ENCODE measurements around the gene CNTN4. TPM values are rescaled to one million over a fixed set of nuclear protein-coding genes. Genes with fewer than 3 reads are reported as not detected.

Gene CNTN4
- total and polyA plus RNA-seq, 2 of the 8 experiments (the other 6 are each of a cell fraction or from before 2014, with no cell fraction given): 0.41 to 2.2 TPM

- no peak overlapping the region for H2BK15ac ChIP-seq (ENCODE audit: low read length)
- H3K4me1 ChIP-seq (replicated peaks in 1 of 4; ENCODE audit: control insufficient read depth in 3 of 4, insufficient read depth in 4 of 4, low read length in 3 of 4): peaks cover 0 to 4% (median 0%) of the 10 kb centered on the region in 4 experiments; a peak in 2 of 7 replicates
- 97% methylated on average over 3 of the region's 3 CpGs; no CpG with 5 or more reads in 1 of the 2 experiments for WGBS, 2 experiments (ENCODE audit: extremely low coverage in 1 of 2, insufficient coverage in 1 of 2, insufficient read length in 1 of 2, insufficient replicate concordance in 2 of 2, low coverage in 1 of 2, low lambda C conversion rate in 2 of 2, missing lambda C conversion rate in 1 of 2)
- H4K20me1 ChIP-seq (replicated peaks in 1 of 2; ENCODE audit: control insufficient read depth in 1 of 2, insufficient read depth in 2 of 2, low read length in 2 of 2): no peaks in the 10 kb centered on the region
- H2BK120ac ChIP-seq (replicated peaks; ENCODE audit: low read depth, low read length): no peak overlapping the region
- H3K9ac ChIP-seq (replicated peaks in 1 of 4; ENCODE audit: extremely low read depth in 1 of 4, low read depth in 3 of 4, low read length in 3 of 4): no peak overlapping the region
- H3K18ac ChIP-seq (ENCODE audit: extremely low read depth, low read length): no peak overlapping the region
- no peaks in the 10 kb centered on the region for H3K79me1 ChIP-seq (ENCODE audit: low read depth, low read length)
- DNase-seq (ENCODE audit: low read depth in 1 of 2, low spot score in 2 of 2) (no peak), FAIRE-seq (no peak)
- H2BK12ac ChIP-seq (ENCODE audit: low read depth, low read length): no peak overlapping the region
- ChIA-PET POLR2A (ENCODE audit: partially characterized antibody) (no interaction called here), CTCF (ENCODE audit: partially characterized antibody) (no interaction called here)
- H4K8ac ChIP-seq (ENCODE audit: extremely low read depth, insufficient read depth, low read length): no peak overlapping the region
- no peak overlapping the region for H2AK5ac ChIP-seq (ENCODE audit: low read depth, low read length)
- H4K91ac ChIP-seq (replicated peaks; ENCODE audit: insufficient read length, low read length): no peak overlapping the region
- no peak overlapping the region for H3K56ac ChIP-seq (replicated peaks; ENCODE audit: insufficient read length, low read depth, low read length)
- TF ChIP-seq EP300 (IDR thresholded peaks at IDR 0.05; ENCODE audit: borderline replicate concordance in 1 of 2, low read depth in 2 of 2, low read length in 2 of 2) (no peak), TCF12 (IDR thresholded peaks at IDR 0.05; ENCODE audit: low read depth, low read length) (no peak), TAF1 (IDR thresholded peaks at IDR 0.05; ENCODE audit: low read depth, low read length) (no peak), SAP30 (IDR thresholded peaks at IDR 0.05; ENCODE audit: insufficient read depth, insufficient replicate concordance, low read length) (no peak)
- no peak overlapping the region for H4K5ac ChIP-seq (ENCODE audit: insufficient read length, low read depth, low read length)
- no peak overlapping the region for H2BK20ac ChIP-seq (ENCODE audit: low read length)
- H3K23me2 ChIP-seq (ENCODE audit: low read depth, low read length): no peaks in the 10 kb centered on the region
- no peaks in the 10 kb centered on the region for H3K79me2 ChIP-seq (ENCODE audit: control insufficient read depth in 1 of 2, insufficient read depth in 2 of 2, low read length in 2 of 2)
- no peak overlapping the region for H3K14ac ChIP-seq (ENCODE audit: insufficient read length)
- no peak overlapping the region for H2AFZ ChIP-seq (ENCODE audit: low read length)
- no peaks in the 10 kb centered on the region for H3K27me3 ChIP-seq (replicated peaks in 1 of 4; ENCODE audit: control insufficient read depth in 3 of 4, extremely low read depth in 1 of 4, insufficient read depth in 3 of 4, low read length in 3 of 4)
- no peak overlapping the region for H3K27ac ChIP-seq (ENCODE audit: low read depth, low read length)
- H2BK5ac ChIP-seq (ENCODE audit: low read depth, low read length): no peak overlapping the region
- no peak overlapping the region for H3K23ac ChIP-seq (ENCODE audit: insufficient read length)
- H3K36me3 ChIP-seq (ENCODE audit: control insufficient read depth in 2 of 4, insufficient read depth in 4 of 4, low read length in 3 of 4): no peaks in the 10 kb centered on the region
- no peak overlapping the region for H3K4me3 ChIP-seq (ENCODE audit: extremely low read depth in 1 of 4, insufficient read depth in 2 of 4, low read depth in 3 of 4, low read length in 4 of 4)
- no peak overlapping the region for H3K4ac ChIP-seq (replicated peaks; ENCODE audit: insufficient read length, low read depth, low read length)
- H3K4me2 ChIP-seq (ENCODE audit: insufficient read depth in 1 of 2, low read depth in 2 of 2, low read length in 2 of 2): no peak overlapping the region
- H3K9me3 ChIP-seq (ENCODE audit: insufficient read depth in 2 of 2, low read depth in 1 of 2, low read length in 1 of 2): no peaks in the 10 kb centered on the region
These were observed 113.5 kb downstream of the CNTN4 start for GRCh38 chr3:2212206-2212605.
